Mesenchymal stem cell (in vitro differentiated cells and primary cell): ENCODE results near the gene DYNLRB1.

ENCODE experiments used
- DNase-seq: peaks from one replicate; pipeline ENCODE4 v3.0.0-alpha.2; 2013
- H2AFZ ChIP-seq: one replicate; pipeline ENCODE4 v1.6.1; 2013; ENCODE audit warnings: low read depth, mild to moderate bottlenecking, control low read depth, inconsistent platforms, low read length, moderate library complexity
- H2AK5ac ChIP-seq: 2 replicates; pipeline ENCODE4 v1.6.1; 2013; ENCODE audit warnings: low read length, moderate library complexity, mild to moderate bottlenecking, inconsistent platforms; ENCODE audit not compliant: severe bottlenecking
- H2BK120ac ChIP-seq: one replicate; pipeline ENCODE4 v1.6.1; 2013; ENCODE audit warnings: low read depth, mild to moderate bottlenecking, inconsistent platforms, low read length, moderate library complexity
- H2BK12ac ChIP-seq, 2 experiments: one replicate each; pipeline ENCODE4 v1.6.1; 2013; ENCODE audit warnings: inconsistent platforms in 2 of 2, low read length in 2 of 2, mild to moderate bottlenecking in 2 of 2, moderate library complexity in 2 of 2, control low read depth in 1 of 2
- H2BK15ac ChIP-seq: one replicate; pipeline ENCODE4 v1.6.1; 2013; ENCODE audit warnings: mild to moderate bottlenecking, low read depth, inconsistent platforms; ENCODE audit not compliant: poor library complexity, severe bottlenecking
- H2BK5ac ChIP-seq: 2 replicates; pipeline ENCODE4 v1.6.1; 2013; ENCODE audit warnings: low read depth, mild to moderate bottlenecking, low read length, control low read depth, inconsistent platforms; ENCODE audit not compliant: poor library complexity, severe bottlenecking
- H3K14ac ChIP-seq, 2 experiments: one replicate each; pipeline ENCODE4 v1.6.1; 2013; ENCODE audit warnings: inconsistent platforms in 2 of 2, low read length in 2 of 2, control low read depth in 1 of 2, mild to moderate bottlenecking in 1 of 2, moderate library complexity in 1 of 2
- H3K18ac ChIP-seq, 2 experiments: one replicate each; pipeline ENCODE4 v1.6.1; 2013; ENCODE audit warnings: inconsistent platforms in 2 of 2, low read length in 2 of 2, control low read depth in 1 of 2, low read depth in 1 of 2, mild to moderate bottlenecking in 1 of 2
- H3K23ac ChIP-seq, 2 experiments: one replicate each; pipeline ENCODE4 v1.6.1; 2013; ENCODE audit warnings: inconsistent platforms in 2 of 2, low read length in 2 of 2, mild to moderate bottlenecking in 2 of 2, moderate library complexity in 2 of 2, control low read depth in 1 of 2
- H3K27ac ChIP-seq: 2 replicates; pipeline ENCODE4 v1.5.1; 2013; ENCODE audit warnings: mild to moderate bottlenecking, moderate library complexity, low read length, control low read depth, inconsistent platforms; ENCODE audit not compliant: poor library complexity, severe bottlenecking
- H3K27me3 ChIP-seq, 2 experiments: 2 replicates each; pipeline versions ENCODE4 v1.6.1 to v1.7.0; 2013; ENCODE audit warnings: low read length in 2 of 2, mild to moderate bottlenecking in 2 of 2, moderate library complexity in 2 of 2, control low read depth in 1 of 2, inconsistent platforms in 1 of 2; ENCODE audit not compliant: control insufficient read depth in 1 of 2, insufficient read depth in 1 of 2
- H3K36me3 ChIP-seq, 2 experiments: 2 replicates each; pipeline versions ENCODE4 v1.6.1 to v1.7.0; 2013; ENCODE audit warnings: low read length in 2 of 2, control low read depth in 1 of 2, inconsistent platforms in 1 of 2, low read depth in 1 of 2, mild to moderate bottlenecking in 1 of 2; ENCODE audit not compliant: insufficient read depth in 2 of 2, control insufficient read depth in 1 of 2
- H3K4ac ChIP-seq, 2 experiments: one replicate each; pipeline ENCODE4 v1.6.1; 2013; ENCODE audit warnings: inconsistent platforms in 2 of 2, low read length in 2 of 2, mild to moderate bottlenecking in 2 of 2, moderate library complexity in 2 of 2, control low read depth in 1 of 2, low read depth in 1 of 2
- H3K4me1 ChIP-seq: 2 replicates; pipeline ENCODE4 v1.6.1; 2013; ENCODE audit warnings: low read depth, low read length, control low read depth; ENCODE audit not compliant: control insufficient read depth, insufficient read depth
- H3K4me2 ChIP-seq: 2 replicates; pipeline ENCODE4 v1.6.1; 2013; ENCODE audit warnings: low read length, mild to moderate bottlenecking, inconsistent platforms; ENCODE audit not compliant: poor library complexity, severe bottlenecking
- H3K4me3 ChIP-seq, 2 experiments: 2 replicates each; pipeline versions ENCODE4 v1.5.1 to v1.7.0; 2013; ENCODE audit warnings: low read length in 2 of 2, mild to moderate bottlenecking in 2 of 2, control low read depth in 1 of 2, low read depth in 1 of 2; ENCODE audit not compliant: insufficient read depth in 1 of 2
- H3K79me1 ChIP-seq: replicated peaks from 2 replicates; pipeline ENCODE4 v1.6.1; 2013; ENCODE audit warnings: mild to moderate bottlenecking, control low read depth, low read length, inconsistent platforms; ENCODE audit not compliant: poor library complexity, severe bottlenecking
- H3K9ac ChIP-seq: 2 replicates; pipeline ENCODE4 v1.7.0; 2013; ENCODE audit warnings: mild to moderate bottlenecking, low read length, moderate library complexity
- H3K9me3 ChIP-seq: 2 replicates; pipeline ENCODE4 v1.7.0; 2013; ENCODE audit warnings: mild to moderate bottlenecking, low read length; ENCODE audit not compliant: control insufficient read depth
- H4K8ac ChIP-seq: one replicate; pipeline ENCODE4 v1.6.1; 2013; ENCODE audit warnings: inconsistent platforms, mild to moderate bottlenecking, low read length, moderate library complexity
- H4K91ac ChIP-seq: one replicate; pipeline ENCODE4 v1.6.1; 2013; ENCODE audit warnings: mild to moderate bottlenecking, low read length, inconsistent platforms
- WGBS: methylation state at CpG from one replicate; pipeline ENCODE4 v1.1.7; 2013; ENCODE audit warnings: mixed read lengths; 5-methylcytosine and 5-hydroxymethylcytosine counted together

Gene DYNLRB1

GRCh38 chr20:34557936-34558319 lies 41.7 kb downstream of the DYNLRB1 start:
- Histone ChIP-seq H3K27me3 (no peaks in the 10 kb centered on the region), H3K14ac (no peak overlapping the region), H3K23ac (no peak overlapping the region), H2BK120ac (no peak overlapping the region), H3K9me3 (no peaks in the 10 kb centered on the region), H3K9ac (peak overlapping the region; percentile 93), H2BK15ac (no peak overlapping the region), H3K27ac (no peak overlapping the region), H2AFZ (peak overlapping the region; percentile 72), H4K8ac (peak overlapping the region; percentile 96), H2BK5ac (no peak overlapping the region), H3K4ac (peak overlapping the region; percentile 32 to 92), H3K36me3 (peaks cover 0 to 31% of the 10 kb centered on the region in 2 experiments), H3K79me1 (peaks cover 1% of the 10 kb centered on the region), H2BK12ac (no peak overlapping the region), H3K4me1 (peaks cover 23% of the 10 kb centered on the region), H4K91ac (peak overlapping the region; percentile 64), H3K4me2 (peak overlapping the region; percentile 96), H3K18ac (no peak overlapping the region), H2AK5ac (no peak overlapping the region), H3K4me3 (peak overlapping the region; percentile 84 to 89)
- 65% methylated on average over 11 of the region's 11 CpGs for WGBS
- no peak for DNase-seq

GRCh38 chr20:34558320-34559218 lies 42.3 kb downstream of the DYNLRB1 start, which contains the start of gene MAP1LC3A:
TSS of gene MAP1LC3A (plus strand) at chr20:34558718. CDS start at chr20:34558869, 151 bp downstream.
- no peak within 1 kb of the TSS for H3K27ac ChIP-seq
- H3K18ac ChIP-seq: peak within 1 kb of the TSS; percentile 83 to 96
- H2BK15ac ChIP-seq: peak within 1 kb of the TSS; percentile 88
- peak within 1 kb of the TSS; percentile 32 to 92 for H3K4ac ChIP-seq
- peak within 1 kb of the TSS in 1 of 2 experiments; percentile 85 for H2BK12ac ChIP-seq
- peaks cover 1% of the 10 kb centered on the region for H3K79me1 ChIP-seq
- peak within 1 kb of the TSS; percentile 84 for H2AFZ ChIP-seq
- peaks cover 0 to 31% of the 10 kb centered on the region in 2 experiments for H3K36me3 ChIP-seq
- H4K91ac ChIP-seq: peak within 1 kb of the TSS; percentile 91
- no peaks in the 10 kb centered on the region for H3K27me3 ChIP-seq
- peak within 1 kb of the TSS; percentile 14 for H2BK5ac ChIP-seq
- H3K14ac ChIP-seq: peak within 1 kb of the TSS; percentile 19 to 93
- H3K23ac ChIP-seq: no peak within 1 kb of the TSS
- 3% methylated on average over 101 of the region's 103 CpGs for WGBS
- H2AK5ac ChIP-seq: no peak within 1 kb of the TSS
- H2BK120ac ChIP-seq: peak within 1 kb of the TSS; percentile 82
- H3K4me3 ChIP-seq: peak within 1 kb of the TSS; percentile 84 to 89
- peak within 1 kb of the TSS; percentile 93 for H3K9ac ChIP-seq
- peaks cover 20% of the 10 kb centered on the region for H3K4me1 ChIP-seq
- H4K8ac ChIP-seq: peak within 1 kb of the TSS; percentile 96
- peak; percentile 97 for DNase-seq
- no peaks in the 10 kb centered on the region for H3K9me3 ChIP-seq
- H3K4me2 ChIP-seq: peak within 1 kb of the TSS; percentile 96

- Histone ChIP-seq H4K91ac (no peak overlapping the region), H3K9me3 (no peaks in the 10 kb centered on the region), H2BK120ac (no peak overlapping the region), H3K4me1 (peaks cover 20% of the 10 kb centered on the region), H3K14ac (no peak overlapping the region), H2BK12ac (no peak overlapping the region), H4K8ac (no peak overlapping the region), H3K27ac (no peak overlapping the region), H3K4ac (no peak overlapping the region), H3K27me3 (no peaks in the 10 kb centered on the region), H3K23ac (no peak overlapping the region), H3K18ac (no peak overlapping the region), H2BK15ac (no peak overlapping the region), H3K36me3 (peaks cover 0 to 31% of the 10 kb centered on the region in 2 experiments), H2AFZ (no peak overlapping the region), H3K4me3 (peak overlapping the region; percentile 84 to 89), H2BK5ac (no peak overlapping the region), H3K79me1 (peaks cover 1% of the 10 kb centered on the region), H2AK5ac (no peak overlapping the region), H3K4me2 (peak overlapping the region; percentile 96), H3K9ac (peak overlapping the region; percentile 22)
- DNase-seq: no peak
- 73% methylated on average over 39 of the region's 43 CpGs for whole genome bisulfite sequencing
These were observed 43.3 kb downstream of the DYNLRB1 start for GRCh38 chr20:34559311-34560140.

- no peak overlapping the region for H2BK120ac ChIP-seq
- H2AFZ ChIP-seq: no peak overlapping the region
- peaks cover 23% of the 10 kb centered on the region for H3K4me1 ChIP-seq
- no peak overlapping the region for H3K14ac ChIP-seq
- H2AK5ac ChIP-seq: no peak overlapping the region
- H3K18ac ChIP-seq: no peak overlapping the region
- H4K8ac ChIP-seq: no peak overlapping the region
- H3K4ac ChIP-seq: no peak overlapping the region
- no peaks in the 10 kb centered on the region for H3K27me3 ChIP-seq
- no peaks in the 10 kb centered on the region for H3K9me3 ChIP-seq
- H3K36me3 ChIP-seq: peaks cover 0 to 34% of the 10 kb centered on the region in 2 experiments
- WGBS: 99% methylated on average over 9 of the region's 12 CpGs
- H3K23ac ChIP-seq: no peak overlapping the region
- H2BK5ac ChIP-seq: no peak overlapping the region
- no peak overlapping the region for H2BK12ac ChIP-seq
- H3K9ac ChIP-seq: no peak overlapping the region
- no peak overlapping the region for H3K4me2 ChIP-seq
- H2BK15ac ChIP-seq: no peak overlapping the region
- H3K27ac ChIP-seq: no peak overlapping the region
- peaks cover 1% of the 10 kb centered on the region for H3K79me1 ChIP-seq
- no peak overlapping the region for H3K4me3 ChIP-seq
- DNase-seq: no peak
- peak overlapping the region; percentile 18 for H4K91ac ChIP-seq
These were observed 43.9 kb downstream of the DYNLRB1 start for GRCh38 chr20:34560141-34560523.
